Activated CD4-positive, CD25-positive, alpha-beta regulatory T cell treated with anti-CD3 and anti-CD28 coated beads, Interleukin-2, amount 50 U/mL, for 16 hours (primary cell): Measurements from ENCODE around the gene CMTM2.
"Not testable (repeated sequence)": the region's sequence is repeated elsewhere in the genome, so short reads cannot be mapped to it uniquely, and the experiment has no call there.

ENCODE experiments used
- DNase-seq: peaks from one replicate; pipeline ENCODE4 v3.0.0-alpha.2; 2020; ENCODE audit warnings: low read depth, low spot score

Gene CMTM2

DNA sequence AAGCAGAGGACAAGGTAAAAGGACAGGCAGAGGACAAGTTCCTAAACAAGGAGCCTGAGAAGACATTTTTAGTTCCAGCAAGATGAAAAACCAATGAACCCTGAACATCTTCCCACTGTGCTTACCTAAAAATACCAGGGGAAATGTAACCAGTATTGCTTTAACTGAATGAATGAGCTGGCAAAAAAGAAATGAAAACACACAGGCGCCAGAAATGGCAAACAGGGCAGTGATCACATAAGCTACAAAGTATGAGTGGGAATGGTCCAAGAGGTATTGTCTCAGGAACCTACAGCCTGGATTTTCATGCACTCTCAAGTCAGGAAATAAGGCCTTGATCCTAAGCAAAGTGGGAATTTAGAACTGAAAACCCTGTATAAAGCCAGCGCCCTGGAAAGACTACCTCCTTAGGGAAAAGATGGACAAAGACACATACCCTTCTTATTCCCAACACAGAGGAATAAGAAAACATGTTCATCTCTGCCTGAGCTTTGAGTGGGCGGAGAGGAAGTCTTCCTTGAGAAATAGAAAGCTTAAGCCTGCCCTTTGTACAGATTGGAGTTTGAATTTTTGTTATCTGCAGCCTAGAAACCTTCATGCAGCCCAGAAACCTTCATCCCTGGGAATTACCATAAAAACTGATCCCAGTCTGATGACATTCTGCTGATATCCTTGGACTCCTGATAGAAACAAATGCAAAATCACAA lies 2.1 kb downstream of the CMTM2 start:
- DNase-seq = no peak

GRCh38 chr16:66585481-66586239 lies 6.4 kb downstream of the CMTM2 start:
- DNase-seq = no peak

DNA sequence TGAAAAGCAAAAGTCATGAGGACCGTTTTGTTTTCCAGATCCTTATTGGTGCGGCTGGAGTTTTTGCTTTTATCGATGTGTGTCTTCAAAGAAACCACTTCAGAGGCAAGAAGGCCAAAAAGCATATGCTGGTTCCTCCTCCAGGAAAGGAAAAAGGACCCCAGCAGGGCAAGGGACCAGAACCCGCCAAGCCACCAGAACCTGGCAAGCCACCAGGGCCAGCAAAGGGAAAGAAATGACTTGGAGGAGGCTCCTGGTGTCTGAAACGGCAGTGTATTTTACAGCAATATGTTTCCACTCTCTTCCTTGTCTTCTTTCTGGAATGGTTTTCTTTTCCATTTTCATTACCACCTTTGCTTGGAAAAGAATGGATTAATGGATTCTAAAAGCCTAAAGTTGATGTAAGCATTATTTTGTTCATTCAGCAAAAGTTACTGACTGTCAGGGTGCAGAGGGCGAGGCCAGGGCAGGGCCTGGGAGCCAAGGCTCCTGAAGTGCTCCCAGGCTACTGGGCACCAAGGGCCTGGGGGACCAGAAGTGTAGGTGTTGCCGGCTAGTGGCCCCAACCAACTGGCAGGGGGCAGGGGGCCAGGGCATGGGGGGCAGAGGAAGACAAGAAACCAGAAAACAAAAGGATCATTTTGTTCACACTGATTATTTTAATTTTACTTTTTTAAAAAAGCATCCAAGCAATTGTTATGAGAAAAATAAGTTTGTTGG lies 8.8 kb downstream of the CMTM2 start:
- no peak for DNase-seq

DNA sequence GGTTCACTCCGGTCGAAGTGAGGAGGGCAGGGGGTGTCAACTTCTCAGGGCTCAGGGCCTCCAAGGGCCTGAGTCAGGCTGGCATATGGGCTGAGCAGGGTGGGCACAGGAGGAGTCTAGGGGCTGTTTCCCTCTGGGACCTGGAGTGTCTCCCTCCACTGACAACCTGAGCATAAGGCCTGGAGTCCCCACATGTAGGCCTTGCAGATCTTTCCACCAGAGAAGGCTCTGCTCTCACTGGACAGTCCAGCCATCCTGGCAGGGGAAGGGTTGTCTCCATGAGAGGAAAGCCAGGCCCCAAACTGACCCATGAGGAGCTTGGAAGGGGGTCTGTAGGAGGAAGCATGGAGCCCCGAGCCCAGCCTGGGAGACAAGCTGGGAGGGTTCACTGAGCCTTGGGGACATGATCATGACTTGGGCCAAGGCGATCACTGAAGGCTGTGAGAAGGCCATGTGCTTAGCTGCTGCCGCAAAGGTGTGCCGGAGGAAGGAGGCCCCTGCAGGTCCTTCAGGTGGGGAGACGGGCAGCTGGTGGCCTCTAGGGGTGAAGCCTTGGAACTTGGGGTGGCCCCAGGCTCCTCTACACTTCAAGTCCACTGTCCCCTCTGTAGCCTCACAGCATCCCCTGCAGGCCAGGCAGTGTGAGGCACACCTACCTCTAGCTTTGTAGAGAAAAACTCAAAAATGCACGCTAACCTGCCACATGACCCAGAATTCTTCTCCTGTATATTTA lies 9.9 kb downstream of the CMTM2 start:
- DNase-seq = no peak

GRCh38 chr16:66590322-66590721 lies 11.1 kb downstream of the CMTM2 start:
- no peak for DNase-seq

GRCh38 chr16:66591018-66591417 lies 11.8 kb downstream of the CMTM2 start:
- DNase-seq = no peak

DNA sequence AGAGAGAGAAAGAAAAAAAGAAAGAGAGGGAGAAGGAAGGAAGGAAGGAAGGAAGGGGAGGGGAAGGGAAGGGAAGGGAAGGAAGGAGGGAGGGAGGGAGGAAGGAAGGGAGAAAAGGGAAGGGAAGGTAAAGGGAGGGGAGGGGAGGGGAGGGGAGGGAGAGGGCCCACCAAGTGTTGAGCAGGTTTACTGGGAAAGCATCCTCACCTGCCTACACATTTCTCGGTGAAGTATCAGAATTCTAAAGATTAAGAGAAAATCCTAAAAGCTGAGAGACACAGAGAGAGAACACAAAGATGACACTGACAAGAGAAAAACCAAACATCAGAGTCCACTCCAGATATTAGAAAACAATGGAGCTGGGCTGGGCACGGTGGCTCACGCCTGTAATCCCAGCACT lies 13.0 kb downstream of the CMTM2 start:
- no peak for DNase-seq

DNA sequence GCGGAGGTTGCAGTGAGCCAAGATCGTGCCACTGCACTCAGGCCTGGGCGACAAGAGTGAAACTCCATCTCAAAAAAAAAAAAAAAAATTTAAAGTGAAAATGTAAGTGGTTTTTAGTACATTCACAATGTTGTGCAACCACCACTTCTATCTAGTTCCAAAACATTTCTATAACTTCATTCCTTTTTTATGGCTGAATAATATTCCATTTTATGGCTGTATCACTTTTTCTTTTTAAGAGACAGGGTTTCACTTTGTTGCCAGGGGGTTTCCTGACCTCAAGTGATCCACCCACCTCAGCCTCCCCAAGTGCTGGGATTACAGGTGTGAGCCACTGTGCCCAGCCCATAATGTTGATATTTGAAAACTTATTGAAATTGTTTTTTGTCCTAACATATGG lies 13.6 kb downstream of the CMTM2 start:
- DNase-seq = no peak

DNA sequence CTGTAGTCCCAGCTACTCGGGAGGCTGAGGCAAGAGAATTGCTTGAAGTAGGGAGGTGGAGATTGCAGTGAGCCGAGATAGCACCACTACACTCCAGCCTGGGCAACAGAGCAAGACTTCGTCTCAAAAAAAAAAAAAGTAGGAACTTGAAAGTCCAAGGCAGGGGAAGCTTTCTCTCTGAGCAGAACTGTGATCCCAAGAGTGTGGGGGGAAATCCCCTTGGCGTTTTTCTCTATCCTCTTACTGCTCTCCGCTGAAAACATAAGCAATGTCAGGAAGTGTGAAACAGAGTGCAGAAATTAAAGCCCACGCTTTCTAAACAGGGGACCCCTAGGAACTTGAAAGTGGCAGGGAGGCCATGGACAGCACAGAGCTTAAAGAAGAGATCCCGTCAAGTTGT lies 15.5 kb downstream of the CMTM2 start:
- DNase-seq = no peak

GRCh38 chr16:66596559-66596958 lies 17.3 kb downstream of the CMTM2 start:
- DNase-seq = not testable (repeated sequence)

DNA sequence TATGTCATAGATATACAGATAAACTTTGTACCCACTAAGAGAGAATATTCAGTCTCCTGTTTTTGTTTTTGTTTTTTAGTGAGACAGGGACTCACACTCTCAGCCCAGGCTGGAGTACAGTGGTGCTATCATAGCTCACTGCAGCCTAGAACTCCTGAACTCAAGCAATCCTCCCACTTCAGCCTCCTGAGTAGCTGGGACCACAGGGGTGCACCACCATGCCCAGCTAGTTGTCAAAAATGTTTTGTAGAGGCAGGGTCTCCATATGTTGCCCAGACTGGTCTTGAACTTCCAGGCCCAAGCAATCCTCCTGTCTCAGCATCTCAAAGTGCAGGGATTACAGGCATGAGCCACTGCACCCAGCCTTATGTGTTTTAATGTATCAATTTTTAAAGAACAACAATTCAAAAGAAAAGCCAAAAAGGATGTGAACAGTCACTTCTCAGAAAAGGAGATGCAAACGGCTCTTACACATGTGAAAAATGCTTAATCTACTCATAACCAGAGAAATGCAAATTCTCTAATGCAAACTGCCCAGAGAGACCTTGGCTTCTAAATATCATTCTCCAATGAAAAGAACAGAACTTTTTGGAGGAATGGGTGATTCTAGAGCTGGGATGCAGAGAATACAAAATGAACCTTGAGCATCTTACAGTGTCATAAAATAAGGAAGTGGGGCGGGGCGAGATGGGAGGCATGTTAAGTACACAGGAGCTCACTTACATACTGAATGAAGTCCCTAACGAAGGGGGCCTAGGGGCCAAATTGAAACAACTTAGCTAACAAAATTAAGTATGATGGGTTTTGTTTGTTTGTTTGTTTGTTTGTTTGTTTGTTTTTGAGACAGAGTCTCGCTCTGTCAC lies 18.0 kb downstream of the CMTM2 start:
- DNase-seq = no peak

GRCh38 chr16:66598111-66598510 lies 18.8 kb downstream of the CMTM2 start:
- DNase-seq = no peak

DNA sequence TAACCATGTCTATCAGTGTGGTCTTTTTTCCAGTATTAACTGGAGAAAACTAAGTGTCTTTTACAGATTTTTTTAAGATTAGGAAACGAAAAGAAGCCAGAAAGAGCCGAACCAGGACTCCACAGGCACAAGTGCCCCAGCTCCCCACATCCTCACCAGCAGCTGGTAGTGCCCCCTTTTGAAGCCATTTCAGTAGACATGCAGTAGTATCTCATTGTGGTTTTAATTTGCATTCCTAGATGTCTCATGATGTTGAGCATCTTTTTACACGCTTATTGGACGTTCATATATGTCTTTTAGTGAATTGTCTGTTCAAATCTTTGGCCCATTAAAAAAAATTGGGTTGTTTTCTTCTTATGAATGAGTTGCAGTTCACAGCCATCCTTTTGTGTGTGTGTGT lies 20.5 kb downstream of the CMTM2 start:
- no peak for DNase-seq

- no peak for DNase-seq
These were observed 21.2 kb downstream of the CMTM2 start for GRCh38 chr16:66600477-66600876.

GRCh38 chr16:66601471-66601870 lies 22.2 kb downstream of the CMTM2 start:
- no peak for DNase-seq

GRCh38 chr16:66603537-66604375 lies 24.5 kb downstream of the CMTM2 start:
- peak; percentile 57 for DNase-seq

- peak; percentile 44 for DNase-seq
These were observed 25.3 kb downstream of the CMTM2 start, which contains the start of gene CMTM3 for GRCh38 chr16:66604376-66605176. Gene CMTM3 (plus strand): TSS chr16:66604704. CDS start chr16:66604806, 102 bp downstream.

DNA sequence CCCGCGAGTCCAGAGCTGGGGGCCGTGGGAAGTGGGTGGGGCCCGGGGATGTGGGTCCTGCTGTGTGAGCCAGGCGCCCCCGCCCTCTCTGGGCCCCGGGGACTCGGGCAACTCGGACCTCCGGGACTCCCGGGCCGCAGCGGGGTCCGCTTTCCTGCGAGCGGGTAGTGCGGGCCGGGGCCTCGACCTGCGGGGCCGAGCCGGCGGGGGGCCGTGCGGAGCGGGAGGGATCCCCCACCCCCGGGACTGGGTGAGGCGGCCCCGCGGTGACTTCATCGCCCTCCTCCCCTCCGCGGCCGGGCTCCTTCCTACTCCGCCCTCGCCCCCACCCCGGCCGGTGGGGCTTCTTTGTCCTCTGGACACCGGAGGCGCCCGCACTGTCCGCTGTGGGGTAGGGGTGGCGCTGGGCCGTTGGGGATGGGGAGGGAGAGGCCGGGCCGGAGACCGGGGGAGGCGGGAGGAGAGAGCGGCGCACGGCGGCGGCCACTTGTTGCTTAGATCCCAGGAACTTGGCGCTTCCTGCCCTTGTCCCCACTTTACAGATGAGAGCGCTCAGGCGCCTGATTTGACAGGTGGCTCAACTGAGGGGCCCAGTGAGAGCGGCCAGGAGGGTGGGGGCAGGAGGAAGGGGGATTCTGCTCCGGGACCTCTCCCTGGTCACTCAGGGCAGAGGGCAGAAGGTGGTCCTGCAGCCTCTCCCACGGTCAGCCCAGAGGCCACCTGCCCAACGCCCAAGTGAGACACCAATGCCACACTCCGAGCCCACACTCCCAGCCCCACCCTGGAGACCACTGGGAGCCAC lies 26.1 kb downstream of the CMTM2 start:
- no peak for DNase-seq
